Spleen (tissue), 11 donors: ENCODE data around the gene CC2D1B. TPM values are rescaled to one million over a fixed set of nuclear protein-coding genes. Genes with fewer than 3 reads are reported as not detected.

Experiments
- DNase-seq: peaks from one replicate; pipeline ENCODE4 v3.0.0-alpha.2; 2020
- H3K27ac ChIP-seq, 8 donors: fragments of 200-600 bp; sonication (generic) in 7 of 8; 1 replicate in 4 of 8; 2 replicates in 4 of 8; pipeline versions ENCODE4 v1.5.0 to v1.8.0; 2016 to 2021; ENCODE audit warnings: inconsistent platforms in 4 of 8, mild to moderate bottlenecking in 4 of 8, moderate library complexity in 1 of 8
- H3K27me3 ChIP-seq, 7 donors: fragments of 200-600 bp; sonication (generic) in 6 of 7; replicated peaks in 1 of 7; 1 replicate in 4 of 7; 2 replicates in 3 of 7; pipeline versions ENCODE4 v1.5.0 to v1.8.0; 2016 to 2021; ENCODE audit warnings: inconsistent platforms in 3 of 7, mild to moderate bottlenecking in 1 of 7
- H3K36me3 ChIP-seq, 6 donors: fragments of 200-600 bp; sonication (generic) in 5 of 6; 1 replicate in 4 of 6; 2 replicates in 2 of 6; pipeline versions ENCODE4 v1.5.0 to v1.8.0; 2016 to 2021; ENCODE audit warnings: inconsistent platforms in 2 of 6
- H3K4me1 ChIP-seq, 6 donors: fragments of 200-600 bp; sonication (generic) in 5 of 6; 1 replicate in 3 of 6; 2 replicates in 3 of 6; pipeline versions ENCODE4 v1.5.0 to v1.8.0; 2016 to 2021; ENCODE audit warnings: inconsistent platforms in 3 of 6
- H3K4me3 ChIP-seq, 8 donors: fragments of 200-600 bp; sonication (generic) in 7 of 8; 1 replicate in 4 of 8; 2 replicates in 4 of 8; pipeline versions ENCODE4 v1.5.0 to v1.8.0; 2016 to 2021; ENCODE audit warnings: inconsistent platforms in 4 of 8, mild to moderate bottlenecking in 4 of 8, moderate library complexity in 2 of 8
- H3K9me3 ChIP-seq, 8 donors: fragments of 200-600 bp; sonication (generic) in 7 of 8; 1 replicate in 4 of 8; 2 replicates in 4 of 8; pipeline versions ENCODE4 v1.5.0 to v1.8.0; 2016 to 2021; ENCODE audit warnings: inconsistent platforms in 4 of 8
- POLR2A ChIP-seq, 3 donors: fragments of 450-650 bp; IDR thresholded peaks; one replicate each; pipeline ENCODE4 v1.5.1; 2017; ENCODE audit warnings: antibody characterized with exemption in 3 of 3, mild to moderate bottlenecking in 1 of 3
- POLR2AphosphoS5 ChIP-seq, 3 donors: sonication (generic); formaldehyde crosslinking; IDR thresholded peaks; one replicate each; pipeline ENCODE4 v1.5.1; 2017; ENCODE audit warnings: antibody characterized with exemption in 3 of 3
- WGBS, 5 donors: extraction: QIAGEN DNeasy Blood & Tissue Kit in 3 of 5; methylation state at CpG; one replicate each; pipeline versions ENCODE4 v1.1.5 to v1.1.7; 2013 to 2018; 5-methylcytosine and 5-hydroxymethylcytosine counted together
- intact Hi-C: fragments of 100-400 bp; cut with DNase I; formaldehyde crosslinking; loops from one replicate; pipeline ENCODE4 v1.15.0; 2023; ENCODE audit warnings: low total_unique reads
- polyA plus RNA-seq, 3 donors: library from polyadenylated mRNA; stranded (reverse); fragments of 200-250 nt; gene quantifications; one replicate each; pipeline ENCODE4 v1.2.1, GENCODE V29; 2013
- total RNA-seq, 7 donors: library from RNA; depleted of rRNA in 3 of 7; stranded (reverse); fragments of >200 nt in 3 of 7; fragmentation: NEBNext Ultra II Directional in 4 of 7; extraction: Animal tissue kit (Norgen Biotek cat#: 25700) in 4 of 7; gene quantifications; one replicate each; pipeline versions ENCODE4 v1.1.0 to v1.2.1, GENCODE V29; 2016 to 2021
- TF ChIP-seq, protein P1 (sequence below), 11 experiments: fragments of 200-600 bp in 7 of 11; fragments of 450-650 bp in 4 of 11; sonication (generic) in 4 of 11; IDR thresholded peaks in 8 of 11; conservative IDR thresholded peaks in 3 of 11; 1 replicate in 7 of 11; 2 replicates in 4 of 11; pipeline versions ENCODE4 v1.4.0 to v1.8.0; 2016 to 2021; ENCODE audit warnings: antibody characterized with exemption in 11 of 11, inconsistent platforms in 4 of 11, mild to moderate bottlenecking in 1 of 11
- donor health status: healthy with polysubstance abuse.
- donor health status: DM: no; HTN: no; CAD: no; lungs with moderate emphysema.
- donor health status: DM: no; HTN: no; CAD: no.
- donor health status: Bipolar disorder and iron deficiency.
- donor health status: healthy.
- donor health status: DM: no; HTN: no; CAD: no.
- donor health status: DM: yes; HTN: yes; CAD: no.

The CC2D1B gene
- total and polyA plus RNA-seq, 10 donors, result 14.8 to 44.0 (median 33.1) TPM

DNA sequence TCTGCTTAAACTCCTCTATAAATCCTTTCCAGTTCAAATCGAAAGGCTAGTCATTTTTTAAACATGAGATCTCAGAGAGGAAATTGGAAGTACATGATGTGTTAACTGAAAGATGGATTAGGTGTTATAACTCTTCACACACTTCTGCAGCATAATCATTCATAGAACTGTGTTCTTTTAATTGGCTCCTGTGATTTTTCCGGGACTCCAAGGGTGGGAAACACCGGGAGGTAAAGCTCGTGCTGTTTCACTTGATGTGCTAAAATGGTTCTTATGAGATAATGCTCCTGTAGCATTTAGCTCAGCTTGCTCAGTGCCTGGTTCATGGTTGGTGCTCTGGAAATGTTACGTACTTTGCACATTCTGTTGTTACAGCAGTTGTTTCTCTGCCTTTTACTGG is 40.2 kb downstream of the CC2D1B start:
- no peak for DNase-seq
- intact Hi-C loops, result no loop called here
- H3K36me3 ChIP-seq, result no peaks in the 10 kb centered on the region
- WGBS, 5 donors, result 87 to 93% (median 88%) methylated on average over 5 of the region's 5 CpGs
- no peak overlapping the region for H3K27ac ChIP-seq
- no peaks in the 10 kb centered on the region for H3K9me3 ChIP-seq
- H3K27me3 ChIP-seq, result no peaks in the 10 kb centered on the region
- no peak overlapping the region for H3K4me3 ChIP-seq
- H3K4me1 ChIP-seq, result no peaks in the 10 kb centered on the region
- TF ChIP-seq POLR2A (IDR thresholded peaks at IDR 0.05) (no peak), POLR2AphosphoS5 (IDR thresholded peaks at IDR 0.05) (no peak)
- TF ChIP-seq, protein P1, sequence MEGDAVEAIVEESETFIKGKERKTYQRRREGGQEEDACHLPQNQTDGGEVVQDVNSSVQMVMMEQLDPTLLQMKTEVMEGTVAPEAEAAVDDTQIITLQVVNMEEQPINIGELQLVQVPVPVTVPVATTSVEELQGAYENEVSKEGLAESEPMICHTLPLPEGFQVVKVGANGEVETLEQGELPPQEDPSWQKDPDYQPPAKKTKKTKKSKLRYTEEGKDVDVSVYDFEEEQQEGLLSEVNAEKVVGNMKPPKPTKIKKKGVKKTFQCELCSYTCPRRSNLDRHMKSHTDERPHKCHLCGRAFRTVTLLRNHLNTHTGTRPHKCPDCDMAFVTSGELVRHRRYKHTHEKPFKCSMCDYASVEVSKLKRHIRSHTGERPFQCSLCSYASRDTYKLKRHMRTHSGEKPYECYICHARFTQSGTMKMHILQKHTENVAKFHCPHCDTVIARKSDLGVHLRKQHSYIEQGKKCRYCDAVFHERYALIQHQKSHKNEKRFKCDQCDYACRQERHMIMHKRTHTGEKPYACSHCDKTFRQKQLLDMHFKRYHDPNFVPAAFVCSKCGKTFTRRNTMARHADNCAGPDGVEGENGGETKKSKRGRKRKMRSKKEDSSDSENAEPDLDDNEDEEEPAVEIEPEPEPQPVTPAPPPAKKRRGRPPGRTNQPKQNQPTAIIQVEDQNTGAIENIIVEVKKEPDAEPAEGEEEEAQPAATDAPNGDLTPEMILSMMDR (IDR thresholded peaks at IDR 0.05 in 8 of 11, conservative IDR thresholded peaks at IDR 0.05 in 3 of 11), result no peak

DNA sequence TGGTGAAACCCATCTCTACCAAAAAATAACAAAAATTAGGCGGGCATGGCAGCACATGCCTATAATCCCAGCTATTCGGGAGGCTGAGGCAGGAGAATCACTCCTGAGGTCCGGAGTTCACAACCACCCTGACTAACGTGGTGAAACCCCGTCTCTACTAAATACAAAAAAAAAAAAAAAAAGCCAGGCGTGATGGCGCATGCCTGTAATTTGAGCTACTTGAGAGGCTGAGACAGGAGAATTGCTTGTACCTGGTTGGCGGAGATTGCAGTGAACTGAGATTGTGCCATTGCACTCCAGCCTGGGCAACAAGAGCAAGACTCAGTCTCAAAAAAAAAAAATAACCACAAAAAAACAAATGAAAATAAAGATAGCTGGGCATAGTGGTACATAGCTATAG is 42.3 kb downstream of the CC2D1B start:
- WGBS, 5 donors, result 94 to 99% (median 96%) methylated on average over 8 of the region's 8 CpGs
- Histone ChIP-seq H3K4me1 (no peaks in the 10 kb centered on the region), H3K36me3 (no peaks in the 10 kb centered on the region), H3K4me3 (no peak overlapping the region), H3K27ac (no peak overlapping the region), H3K9me3 (no peaks in the 10 kb centered on the region), H3K27me3 (no peaks in the 10 kb centered on the region)
- no peak for DNase-seq
- TF ChIP-seq, protein P1 (IDR thresholded peaks at IDR 0.05 in 8 of 11, conservative IDR thresholded peaks at IDR 0.05 in 3 of 11), result no peak
- TF ChIP-seq POLR2A (IDR thresholded peaks at IDR 0.05) (no peak), POLR2AphosphoS5 (IDR thresholded peaks at IDR 0.05) (no peak)
- intact Hi-C loops, result no loop called here

DNA sequence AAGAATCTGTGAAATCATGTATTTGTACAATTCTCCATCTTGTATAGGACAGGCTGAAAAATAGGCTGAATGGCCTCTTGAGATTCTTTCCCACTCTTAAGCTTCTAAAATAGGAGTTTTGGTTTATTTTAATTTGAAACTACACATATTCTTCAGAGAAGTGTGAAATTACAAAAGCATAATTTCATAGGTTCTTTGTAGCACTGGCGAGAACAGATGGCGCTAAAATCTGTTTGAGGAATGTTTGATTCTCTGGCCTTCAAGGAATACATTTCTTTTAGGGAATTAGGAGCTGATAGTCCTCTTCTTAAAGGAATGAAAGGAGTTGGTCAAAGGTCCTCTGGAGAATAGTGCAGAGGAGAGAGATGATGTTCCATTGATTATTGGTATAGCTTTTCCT is 44.9 kb downstream of the CC2D1B start:
- Histone ChIP-seq H3K27me3 (no peaks in the 10 kb centered on the region), H3K27ac (no peak overlapping the region), H3K36me3 (no peaks in the 10 kb centered on the region), H3K9me3 (no peaks in the 10 kb centered on the region), H3K4me1 (no peaks in the 10 kb centered on the region), H3K4me3 (no peak overlapping the region)
- WGBS, 5 donors, result 91 to 100% (median 99%) methylated on average over 2 of the region's 2 CpGs
- intact Hi-C loops, result no loop called here
- no peak for DNase-seq
- TF ChIP-seq, protein P1 (IDR thresholded peaks at IDR 0.05 in 8 of 11, conservative IDR thresholded peaks at IDR 0.05 in 3 of 11), result no peak
- TF ChIP-seq POLR2A (IDR thresholded peaks at IDR 0.05) (no peak), POLR2AphosphoS5 (IDR thresholded peaks at IDR 0.05) (no peak)

DNA sequence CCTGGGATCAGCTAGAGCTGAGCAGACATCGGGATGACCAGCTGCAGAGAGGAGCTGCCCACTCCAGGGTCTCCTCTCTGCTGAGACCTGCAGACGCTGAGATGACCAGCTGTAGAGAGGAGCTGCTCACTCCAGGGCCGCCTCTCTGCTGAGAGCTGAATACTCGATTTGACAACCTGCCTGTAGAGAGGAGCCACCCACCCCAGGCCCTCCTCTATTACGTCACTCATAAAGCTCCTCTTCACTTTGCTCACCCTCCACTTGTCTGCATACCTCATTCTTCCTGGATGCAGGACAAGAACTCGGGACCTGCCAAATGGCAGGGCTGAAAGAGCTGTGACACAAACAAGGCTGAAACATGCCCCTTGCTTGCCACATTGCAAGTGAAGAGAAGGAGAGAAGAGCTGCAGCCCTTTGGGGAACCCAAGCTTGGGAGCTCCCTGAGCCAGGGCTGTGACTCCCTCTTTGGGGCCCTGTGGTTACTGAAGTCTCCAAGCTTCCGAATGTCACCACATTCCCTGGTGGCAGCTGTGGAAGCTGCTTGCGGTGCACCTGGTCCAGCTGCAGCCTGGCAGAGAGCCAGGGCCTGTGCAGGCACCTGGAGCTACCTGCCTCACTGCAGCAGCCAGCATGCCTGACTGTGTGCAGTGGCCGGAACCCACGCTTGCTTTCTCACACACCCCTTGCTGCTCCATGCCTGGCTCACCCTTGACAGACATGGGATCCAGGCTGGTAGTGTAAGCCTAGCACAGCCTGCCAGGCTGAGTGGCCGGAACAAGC is 59.6 kb downstream of the CC2D1B start:
- DNase-seq, result no peak
- H3K4me3 ChIP-seq, result no peak overlapping the region
- intact Hi-C loops, result no loop called here
- TF ChIP-seq, protein P1 (IDR thresholded peaks at IDR 0.05 in 8 of 11, conservative IDR thresholded peaks at IDR 0.05 in 3 of 11), result no peak
- peaks cover 0 to 39% (median 6%) of the 10 kb centered on the region in 6 donors for H3K36me3 ChIP-seq
- H3K27me3 ChIP-seq, result no peaks in the 10 kb centered on the region
- no peaks in the 10 kb centered on the region for H3K4me1 ChIP-seq
- 87 to 95% (median 90%) methylated on average over 11 of the region's 11 CpGs for WGBS, 5 donors
- H3K9me3 ChIP-seq, result no peaks in the 10 kb centered on the region
- no peak overlapping the region for H3K27ac ChIP-seq
